Measurements from ENCODE around the gene TMED1.

- TF ChIP-seq, protein P1, sequence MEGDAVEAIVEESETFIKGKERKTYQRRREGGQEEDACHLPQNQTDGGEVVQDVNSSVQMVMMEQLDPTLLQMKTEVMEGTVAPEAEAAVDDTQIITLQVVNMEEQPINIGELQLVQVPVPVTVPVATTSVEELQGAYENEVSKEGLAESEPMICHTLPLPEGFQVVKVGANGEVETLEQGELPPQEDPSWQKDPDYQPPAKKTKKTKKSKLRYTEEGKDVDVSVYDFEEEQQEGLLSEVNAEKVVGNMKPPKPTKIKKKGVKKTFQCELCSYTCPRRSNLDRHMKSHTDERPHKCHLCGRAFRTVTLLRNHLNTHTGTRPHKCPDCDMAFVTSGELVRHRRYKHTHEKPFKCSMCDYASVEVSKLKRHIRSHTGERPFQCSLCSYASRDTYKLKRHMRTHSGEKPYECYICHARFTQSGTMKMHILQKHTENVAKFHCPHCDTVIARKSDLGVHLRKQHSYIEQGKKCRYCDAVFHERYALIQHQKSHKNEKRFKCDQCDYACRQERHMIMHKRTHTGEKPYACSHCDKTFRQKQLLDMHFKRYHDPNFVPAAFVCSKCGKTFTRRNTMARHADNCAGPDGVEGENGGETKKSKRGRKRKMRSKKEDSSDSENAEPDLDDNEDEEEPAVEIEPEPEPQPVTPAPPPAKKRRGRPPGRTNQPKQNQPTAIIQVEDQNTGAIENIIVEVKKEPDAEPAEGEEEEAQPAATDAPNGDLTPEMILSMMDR (IDR thresholded peaks at IDR 0.05 in 8 of 11, conservative IDR thresholded peaks at IDR 0.05 in 3 of 11): no peak
- TF ChIP-seq POLR2AphosphoS5 (IDR thresholded peaks at IDR 0.05) (no peak), POLR2A (IDR thresholded peaks at IDR 0.05) (no peak)
Measured at GRCh38 chr19:10884274-10884673, 48.3 kb upstream of the TMED1 start.
